H1 (cell line): ENCODE data around the gene DPF3.

Experiments used
- ATF2 ChIP-seq: IDR thresholded peaks from 2 replicates; pipeline ENCODE4 v1.6.1; 2012; ENCODE audit warnings: low read length, inconsistent platforms
- CHD1 ChIP-seq: IDR thresholded peaks from 2 replicates; pipeline ENCODE4 v1.6.1; 2012; ENCODE audit warnings: low read depth, low read length, improper control_type of control experiment
- CREB1 ChIP-seq: IDR thresholded peaks from 2 replicates; pipeline ENCODE4 v1.6.1; 2012; ENCODE audit warnings: inconsistent platforms
- EP300 ChIP-seq, 2 experiments: IDR thresholded peaks; 1 replicate in 1 of 2; 2 replicates in 1 of 2; pipeline ENCODE4 v1.6.1; 2011 to 2012; ENCODE audit warnings: low read depth in 2 of 2, low read length in 2 of 2, mild to moderate bottlenecking in 2 of 2, borderline replicate concordance in 1 of 2, inconsistent platforms in 1 of 2, moderate library complexity in 1 of 2
- EZH2 ChIP-seq: fragments of 200-600 bp; sonication (generic); IDR thresholded peaks from 2 replicates; pipeline ENCODE4 v1.7.1; 2012; ENCODE audit warnings: low read depth, mild to moderate bottlenecking, moderate library complexity, low read length, inconsistent platforms; ENCODE audit not compliant: severe bottlenecking
- KDM4A ChIP-seq: IDR thresholded peaks from one replicate; pipeline ENCODE4 v1.7.1; 2012; ENCODE audit warnings: low read depth, mild to moderate bottlenecking, moderate library complexity, low read length, inconsistent platforms; ENCODE audit not compliant: severe bottlenecking
- PHF8 ChIP-seq: fragments of 200-600 bp; sonication (generic); conservative IDR thresholded peaks from 2 replicates; pipeline ENCODE4 v1.7.1; 2012; ENCODE audit warnings: low read depth, mild to moderate bottlenecking, inconsistent platforms, low read length, moderate library complexity
- POLR2A ChIP-seq, 2 experiments: IDR thresholded peaks; 1 replicate in 1 of 2; 2 replicates in 1 of 2; pipeline ENCODE4 v1.6.1; 2011; ENCODE audit warnings: low read depth in 2 of 2, low read length in 2 of 2, mild to moderate bottlenecking in 2 of 2; ENCODE audit errors: control extremely low read depth in 1 of 2
- SP1 ChIP-seq: IDR thresholded peaks from 2 replicates; pipeline ENCODE4 v1.6.1; 2011; ENCODE audit warnings: low read depth, low read length
- SP4 ChIP-seq: IDR thresholded peaks from 2 replicates; pipeline ENCODE4 v1.6.1; 2012; ENCODE audit warnings: low read length, inconsistent platforms
- SUZ12 ChIP-seq: fragments of 200-600 bp; sonication (generic); IDR thresholded peaks from 2 replicates; pipeline ENCODE4 v1.6.1; 2012; ENCODE audit warnings: mild to moderate bottlenecking, inconsistent platforms, low read length, moderate library complexity, mixed read lengths
- TF ChIP-seq, protein P1 (sequence below), 3 experiments: IDR thresholded peaks; 1 replicate in 2 of 3; 2 replicates in 1 of 3; pipeline versions ENCODE4 v1.5.1 to v1.6.1; 2011; ENCODE audit warnings: low read length in 3 of 3, mild to moderate bottlenecking in 3 of 3, inconsistent platforms in 2 of 3, low read depth in 1 of 3, moderate library complexity in 1 of 3; ENCODE audit not compliant: insufficient read depth in 1 of 3; ENCODE audit errors: control extremely low read depth in 1 of 3

- no peak for TF ChIP-seq CHD1
- TF ChIP-seq, protein P1, sequence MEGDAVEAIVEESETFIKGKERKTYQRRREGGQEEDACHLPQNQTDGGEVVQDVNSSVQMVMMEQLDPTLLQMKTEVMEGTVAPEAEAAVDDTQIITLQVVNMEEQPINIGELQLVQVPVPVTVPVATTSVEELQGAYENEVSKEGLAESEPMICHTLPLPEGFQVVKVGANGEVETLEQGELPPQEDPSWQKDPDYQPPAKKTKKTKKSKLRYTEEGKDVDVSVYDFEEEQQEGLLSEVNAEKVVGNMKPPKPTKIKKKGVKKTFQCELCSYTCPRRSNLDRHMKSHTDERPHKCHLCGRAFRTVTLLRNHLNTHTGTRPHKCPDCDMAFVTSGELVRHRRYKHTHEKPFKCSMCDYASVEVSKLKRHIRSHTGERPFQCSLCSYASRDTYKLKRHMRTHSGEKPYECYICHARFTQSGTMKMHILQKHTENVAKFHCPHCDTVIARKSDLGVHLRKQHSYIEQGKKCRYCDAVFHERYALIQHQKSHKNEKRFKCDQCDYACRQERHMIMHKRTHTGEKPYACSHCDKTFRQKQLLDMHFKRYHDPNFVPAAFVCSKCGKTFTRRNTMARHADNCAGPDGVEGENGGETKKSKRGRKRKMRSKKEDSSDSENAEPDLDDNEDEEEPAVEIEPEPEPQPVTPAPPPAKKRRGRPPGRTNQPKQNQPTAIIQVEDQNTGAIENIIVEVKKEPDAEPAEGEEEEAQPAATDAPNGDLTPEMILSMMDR (IDR thresholded peaks at IDR 0.05; ENCODE audit: control extremely low read depth in 1 of 3, insufficient read depth in 1 of 3, low read depth in 1 of 3, low read length in 3 of 3) = no peak
- TF ChIP-seq CREB1 = no peak
- no peak for TF ChIP-seq EZH2
- TF ChIP-seq SUZ12 = no peak
- TF ChIP-seq SP1 = no peak
- TF ChIP-seq POLR2A (IDR thresholded peaks at IDR 0.05; ENCODE audit: control extremely low read depth in 1 of 2, low read depth in 2 of 2, low read length in 2 of 2) = no peak
- no peak for TF ChIP-seq PHF8
- no peak for TF ChIP-seq ATF2
- no peak for TF ChIP-seq EP300 (IDR thresholded peaks at IDR 0.05; ENCODE audit: borderline replicate concordance in 1 of 2, low read depth in 2 of 2, low read length in 2 of 2)
- TF ChIP-seq SP4 = no peak
- TF ChIP-seq KDM4A = no peak
These were observed 296.4 kb downstream of the DPF3 start for GRCh38 chr14:72597252-72598233.
